ENCODE measurements around the gene PSMA5. TPM values are rescaled to one million over a fixed set of nuclear protein-coding genes. Genes with fewer than 3 reads are reported as not detected.

Gene PSMA5
- polyA plus RNA-seq, 1 donor from 2014 or later = 99.8 TPM

DNA sequence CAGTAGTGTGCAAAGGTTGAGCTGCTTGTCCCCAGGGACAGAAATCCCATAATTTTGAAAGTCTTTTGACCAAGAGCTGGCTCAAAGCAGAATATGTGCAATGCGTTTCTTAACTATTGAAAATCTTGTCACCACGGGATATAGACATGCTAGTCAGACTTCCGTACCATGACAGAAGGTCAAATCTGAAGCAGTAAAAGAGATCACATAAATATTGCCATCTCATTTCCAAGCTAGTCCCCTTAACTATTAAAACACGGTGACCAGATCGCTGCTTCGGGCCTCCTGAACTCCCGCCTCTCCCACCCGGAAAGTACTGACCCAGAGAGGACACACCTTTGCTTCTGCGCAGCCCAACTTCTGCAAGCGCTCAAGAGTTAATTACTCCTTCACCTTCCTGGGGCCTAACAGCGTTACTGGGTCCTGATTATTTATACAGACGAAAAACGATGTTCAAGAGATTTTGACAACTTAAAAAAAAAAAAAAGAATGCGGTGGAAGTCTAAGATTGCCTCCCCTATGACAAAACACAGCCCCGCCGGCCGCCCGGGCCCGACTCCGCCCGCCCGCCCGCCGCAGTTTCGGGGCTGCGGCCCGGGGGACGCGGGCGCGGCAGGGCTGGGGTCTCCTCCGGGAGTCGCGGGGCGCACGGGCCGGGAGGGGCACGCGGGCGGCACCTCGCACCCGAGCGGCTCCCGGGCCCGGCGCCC, 29.2 kb downstream of the PSMA5 start:
- H3F3A ChIP-seq (ENCODE audit: insufficient read depth, low read length, poor library complexity, severe bottlenecking) = no peaks in the 10 kb centered on the region
- no peaks in the 10 kb centered on the region for H3K9me2 ChIP-seq (ENCODE audit: insufficient read depth, low read length)
- no peak overlapping the region for H2AFZ ChIP-seq (ENCODE audit: low read depth, low read length)
- peaks cover 4% of the 10 kb centered on the region for H3K36me3 ChIP-seq (ENCODE audit: insufficient read depth, low read length)
- peaks cover 3% of the 10 kb centered on the region for H4K20me1 ChIP-seq (ENCODE audit: insufficient read depth)
- H3K27me3 ChIP-seq (ENCODE audit: insufficient read depth, low read depth, low read length) = no peaks in the 10 kb centered on the region
- no peaks in the 10 kb centered on the region for H3K9me3 ChIP-seq (ENCODE audit: low read length)
- peak overlapping the region; percentile 96 for H3K4me2 ChIP-seq (ENCODE audit: low read length)
- peak overlapping the region; percentile 81 for H3K4me3 ChIP-seq (ENCODE audit: low read length)
- no peak overlapping the region for H3K27ac ChIP-seq (ENCODE audit: low read length)
- peaks cover 39% of the 10 kb centered on the region for H3K79me2 ChIP-seq (replicated peaks; ENCODE audit: insufficient read depth, low read length)
- TF ChIP-seq MXI1 (conservative IDR thresholded peaks at IDR 0.05; ENCODE audit: poor library complexity, severe bottlenecking) = no peak
- H3K9ac ChIP-seq (ENCODE audit: low read length) = peak overlapping the region; percentile 67

DNA sequence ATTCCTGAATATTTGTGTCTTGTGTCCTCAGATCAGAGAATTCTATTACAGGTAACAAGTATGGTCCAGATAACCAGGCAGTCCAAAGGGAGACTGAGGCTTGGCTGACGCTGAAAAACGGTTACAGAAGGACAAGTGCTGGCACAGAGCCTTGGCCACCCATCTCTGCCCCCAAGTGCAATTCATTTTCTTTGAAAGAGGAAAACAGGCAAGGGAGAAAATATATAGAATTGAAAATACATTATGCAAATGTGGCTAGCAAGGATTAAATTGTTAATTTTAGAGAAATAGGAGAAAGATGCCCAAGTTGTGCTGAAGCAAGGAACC, 29.8 kb downstream of the PSMA5 start:
- Histone ChIP-seq H3K79me2 (replicated peaks; ENCODE audit: insufficient read depth, low read length) (peaks cover 44% of the 10 kb centered on the region), H3K4me2 (ENCODE audit: low read length) (peak overlapping the region; percentile 96), H3K27ac (ENCODE audit: low read length) (no peak overlapping the region), H3K9me3 (ENCODE audit: low read length) (no peaks in the 10 kb centered on the region), H3K36me3 (ENCODE audit: insufficient read depth, low read length) (peaks cover 4% of the 10 kb centered on the region), H4K20me1 (ENCODE audit: insufficient read depth) (peaks cover 3% of the 10 kb centered on the region), H3K9me2 (ENCODE audit: insufficient read depth, low read length) (no peaks in the 10 kb centered on the region), H3F3A (ENCODE audit: insufficient read depth, low read length, poor library complexity, severe bottlenecking) (no peaks in the 10 kb centered on the region), H3K27me3 (ENCODE audit: insufficient read depth, low read depth, low read length) (no peaks in the 10 kb centered on the region), H2AFZ (ENCODE audit: low read depth, low read length) (no peak overlapping the region), H3K9ac (ENCODE audit: low read length) (peak overlapping the region; percentile 67), H3K4me3 (ENCODE audit: low read length) (peak overlapping the region; percentile 81)
- TF ChIP-seq RAD21 (conservative IDR thresholded peaks at IDR 0.05) = no peak
- no peak for TF ChIP-seq MXI1 (conservative IDR thresholded peaks at IDR 0.05; ENCODE audit: poor library complexity, severe bottlenecking)
- TF ChIP-seq EZH2 (IDR thresholded peaks at IDR 0.05; ENCODE audit: borderline replicate concordance, insufficient read depth, low read length, poor library complexity, severe bottlenecking) = no peak
- TF ChIP-seq TAF1 (IDR thresholded peaks at IDR 0.05; ENCODE audit: low read depth) = no peak
- TF ChIP-seq SMC3 (conservative IDR thresholded peaks at IDR 0.05; ENCODE audit: poor library complexity) = no peak
- TF ChIP-seq, protein P1, sequence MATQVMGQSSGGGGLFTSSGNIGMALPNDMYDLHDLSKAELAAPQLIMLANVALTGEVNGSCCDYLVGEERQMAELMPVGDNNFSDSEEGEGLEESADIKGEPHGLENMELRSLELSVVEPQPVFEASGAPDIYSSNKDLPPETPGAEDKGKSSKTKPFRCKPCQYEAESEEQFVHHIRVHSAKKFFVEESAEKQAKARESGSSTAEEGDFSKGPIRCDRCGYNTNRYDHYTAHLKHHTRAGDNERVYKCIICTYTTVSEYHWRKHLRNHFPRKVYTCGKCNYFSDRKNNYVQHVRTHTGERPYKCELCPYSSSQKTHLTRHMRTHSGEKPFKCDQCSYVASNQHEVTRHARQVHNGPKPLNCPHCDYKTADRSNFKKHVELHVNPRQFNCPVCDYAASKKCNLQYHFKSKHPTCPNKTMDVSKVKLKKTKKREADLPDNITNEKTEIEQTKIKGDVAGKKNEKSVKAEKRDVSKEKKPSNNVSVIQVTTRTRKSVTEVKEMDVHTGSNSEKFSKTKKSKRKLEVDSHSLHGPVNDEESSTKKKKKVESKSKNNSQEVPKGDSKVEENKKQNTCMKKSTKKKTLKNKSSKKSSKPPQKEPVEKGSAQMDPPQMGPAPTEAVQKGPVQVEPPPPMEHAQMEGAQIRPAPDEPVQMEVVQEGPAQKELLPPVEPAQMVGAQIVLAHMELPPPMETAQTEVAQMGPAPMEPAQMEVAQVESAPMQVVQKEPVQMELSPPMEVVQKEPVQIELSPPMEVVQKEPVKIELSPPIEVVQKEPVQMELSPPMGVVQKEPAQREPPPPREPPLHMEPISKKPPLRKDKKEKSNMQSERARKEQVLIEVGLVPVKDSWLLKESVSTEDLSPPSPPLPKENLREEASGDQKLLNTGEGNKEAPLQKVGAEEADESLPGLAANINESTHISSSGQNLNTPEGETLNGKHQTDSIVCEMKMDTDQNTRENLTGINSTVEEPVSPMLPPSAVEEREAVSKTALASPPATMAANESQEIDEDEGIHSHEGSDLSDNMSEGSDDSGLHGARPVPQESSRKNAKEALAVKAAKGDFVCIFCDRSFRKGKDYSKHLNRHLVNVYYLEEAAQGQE (IDR thresholded peaks at IDR 0.05; ENCODE audit: borderline replicate concordance) = no peak
- TF ChIP-seq POLR2AphosphoS5 (IDR thresholded peaks at IDR 0.05) = no peak
- TF ChIP-seq EP300 (conservative IDR thresholded peaks at IDR 0.05; ENCODE audit: poor library complexity, severe bottlenecking) = no peak
- TF ChIP-seq, protein P2, sequence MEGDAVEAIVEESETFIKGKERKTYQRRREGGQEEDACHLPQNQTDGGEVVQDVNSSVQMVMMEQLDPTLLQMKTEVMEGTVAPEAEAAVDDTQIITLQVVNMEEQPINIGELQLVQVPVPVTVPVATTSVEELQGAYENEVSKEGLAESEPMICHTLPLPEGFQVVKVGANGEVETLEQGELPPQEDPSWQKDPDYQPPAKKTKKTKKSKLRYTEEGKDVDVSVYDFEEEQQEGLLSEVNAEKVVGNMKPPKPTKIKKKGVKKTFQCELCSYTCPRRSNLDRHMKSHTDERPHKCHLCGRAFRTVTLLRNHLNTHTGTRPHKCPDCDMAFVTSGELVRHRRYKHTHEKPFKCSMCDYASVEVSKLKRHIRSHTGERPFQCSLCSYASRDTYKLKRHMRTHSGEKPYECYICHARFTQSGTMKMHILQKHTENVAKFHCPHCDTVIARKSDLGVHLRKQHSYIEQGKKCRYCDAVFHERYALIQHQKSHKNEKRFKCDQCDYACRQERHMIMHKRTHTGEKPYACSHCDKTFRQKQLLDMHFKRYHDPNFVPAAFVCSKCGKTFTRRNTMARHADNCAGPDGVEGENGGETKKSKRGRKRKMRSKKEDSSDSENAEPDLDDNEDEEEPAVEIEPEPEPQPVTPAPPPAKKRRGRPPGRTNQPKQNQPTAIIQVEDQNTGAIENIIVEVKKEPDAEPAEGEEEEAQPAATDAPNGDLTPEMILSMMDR (IDR thresholded peaks at IDR 0.05; ENCODE audit: poor library complexity, severe bottlenecking) = no peak

Measured in neural cell (in vitro differentiated cells).